Caco-2 (cell line): ENCODE data around the gene CARS1. TPM values are rescaled to one million over a fixed set of nuclear protein-coding genes. Genes with fewer than 3 reads are reported as not detected.

Source experiments
- BruUV-seq: library from RNA; stranded (reverse); fragments of 400-500 nt; replicated peaks from 2 replicates; lab custom pipeline; 2021; lab: Mats Ljungman, UMichigan
- CTCF ChIA-PET: fragments of 300-600 bp; sonication (Branson Sonifier 250); formaldehyde crosslinking; loops from one replicate; lab custom pipeline; 2022; ENCODE audit warnings: antibody characterized with exemption; lab: Charles Lee
- POLR2A ChIA-PET: fragments of 300-600 bp; sonication (Branson Sonifier 250); formaldehyde crosslinking; loops from one replicate; lab custom pipeline; 2022; ENCODE audit warnings: antibody characterized with exemption; lab: Charles Lee
- DNase-seq, 2 experiments: peaks; one replicate each; pipeline versions ENCODE4 v3.0.0 to v3.0.0-alpha.2; 2020 to 2022
- H3K27me3 ChIP-seq: replicated peaks from 2 replicates; pipeline ENCODE4 v1.6.0; 2011; ENCODE audit warnings: low read length; ENCODE audit not compliant: control insufficient read depth, insufficient read depth
- H3K36me3 ChIP-seq: 2 replicates; pipeline ENCODE4 v1.5.1; 2011; ENCODE audit warnings: low read length; ENCODE audit not compliant: control insufficient read depth, insufficient read depth
- H3K4me1 ChIP-seq: fragments of 250-450 bp; sonication (Bioruptor Pico); 2 replicates; pipeline ENCODE4 v1.5.1; 2020; ENCODE audit warnings: mild to moderate bottlenecking
- H3K4me3 ChIP-seq: 2 replicates; pipeline ENCODE4 v1.5.1; 2011; ENCODE audit warnings: low read depth, mild to moderate bottlenecking, control low read depth, low read length
- H3K9me3 ChIP-seq: fragments of 250-450 bp; sonication (Bioruptor Pico); 2 replicates; pipeline ENCODE4 v1.5.1; 2020; ENCODE audit warnings: mild to moderate bottlenecking, moderate library complexity
- H3K27ac Mint-ChIP-seq: one replicate; pipeline ENCODE4 v1.8.0; 2022; ENCODE audit warnings: mixed read lengths; ENCODE audit not compliant: unreplicated experiment
- H3K27me3 Mint-ChIP-seq: one replicate; pipeline ENCODE4 v1.8.0; 2022; ENCODE audit warnings: mixed read lengths; ENCODE audit not compliant: insufficient read depth, unreplicated experiment
- H3K36me3 Mint-ChIP-seq: one replicate; pipeline ENCODE4 v1.8.0; 2022; ENCODE audit warnings: mild to moderate bottlenecking, mixed read lengths; ENCODE audit not compliant: insufficient read depth, unreplicated experiment
- H3K4me1 Mint-ChIP-seq: one replicate; pipeline ENCODE4 v1.8.0; 2022; ENCODE audit warnings: low read depth, mixed read lengths; ENCODE audit not compliant: unreplicated experiment
- H3K4me3 Mint-ChIP-seq: one replicate; pipeline ENCODE4 v1.8.0; 2022; ENCODE audit warnings: mild to moderate bottlenecking, moderate library complexity, mixed read lengths; ENCODE audit not compliant: unreplicated experiment
- H3K9me3 Mint-ChIP-seq: one replicate; pipeline ENCODE4 v1.8.0; 2022; ENCODE audit warnings: mixed read lengths; ENCODE audit not compliant: unreplicated experiment
- CTCF ChIP-seq, 2 experiments: fragments of 200-600 bp in 1 of 2; IDR thresholded peaks; 1 replicate in 1 of 2; 2 replicates in 1 of 2; pipeline versions ENCODE4 v1.5.1 to v1.8.0; 2011 to 2022; ENCODE audit warnings: antibody characterized with exemption in 1 of 2, control low read depth in 1 of 2, inconsistent platforms in 1 of 2, low read depth in 1 of 2, low read length in 1 of 2, mild to moderate bottlenecking in 1 of 2, moderate library complexity in 1 of 2; ENCODE audit not compliant: insufficient read depth in 1 of 2, severe bottlenecking in 1 of 2, unreplicated experiment in 1 of 2
- intact Hi-C: fragments of 100-400 bp; cut with micrococcal nuclease; formaldehyde crosslinking; loops from one replicate; pipeline ENCODE4 v1.10.0; 2022; ENCODE audit not compliant: unreplicated experiment
- total RNA-seq: library from RNA; stranded (reverse); gene quantifications from 2 replicates; pipeline ENCODE4 v1.2.3, GENCODE V29; 2022

The CARS1 gene
- total RNA-seq, 1 experiment from 2014 or later = 121 TPM

GRCh38 chr11:2951231-2952110 is 105.8 kb downstream of the CARS1 start:
- peaks cover 99% of the 10 kb centered on the region for H3K36me3 Mint-ChIP-seq

More at GRCh38 chr11:2951231-2952110, 105.8 kb downstream of the CARS1 start:
- H3K4me3 ChIP-seq = no peak overlapping the region
- no peak overlapping the region for H3K27ac Mint-ChIP-seq
- H3K4me3 Mint-ChIP-seq = no peak overlapping the region
- TF ChIP-seq CTCF (IDR thresholded peaks at IDR 0.05; ENCODE audit: insufficient read depth in 1 of 2, low read depth in 1 of 2, low read length in 1 of 2, severe bottlenecking in 1 of 2, unreplicated experiment in 1 of 2) = no peak
- H3K27me3 ChIP-seq = no peaks in the 10 kb centered on the region
- intact Hi-C loops = no loop called here
- no peaks in the 10 kb centered on the region for H3K9me3 ChIP-seq
- no peaks in the 10 kb centered on the region for H3K4me1 ChIP-seq
- H3K27me3 Mint-ChIP-seq = no peaks in the 10 kb centered on the region
- H3K36me3 ChIP-seq = peaks cover 17% of the 10 kb centered on the region
- peaks cover 21% of the 10 kb centered on the region for H3K4me1 Mint-ChIP-seq
- ChIA-PET POLR2A (no interaction called here), CTCF (no interaction called here)
- no peaks in the 10 kb centered on the region for H3K9me3 Mint-ChIP-seq
- BruUV-seq = no TSS peak
- DNase-seq = no peak

Other genes starting within 250 kb of the CARS1 start
- gene CDKN1C, start 171.6 kb downstream of the CARS1 start, total RNA-seq = 15.0 and 25.5 TPM in 2 replicates
- gene PHLDA2, start 128.0 kb downstream of the CARS1 start, total RNA-seq = 18.7 and 19.1 TPM in 2 replicates
- 210 and 215 TPM in 2 replicates for gene NAP1L4, start 65.1 kb downstream of the CARS1 start, total RNA-seq
- 4.9 and 5.5 TPM in 2 replicates for gene OSBPL5, start 107.9 kb upstream of the CARS1 start, total RNA-seq
- not detected in 2 replicates for gene MRGPRG, start 161.4 kb upstream of the CARS1 start, total RNA-seq
- gene MRGPRE, start 175.0 kb upstream of the CARS1 start, total RNA-seq = not detected in 2 replicates